Endothelial cell of umbilical vein (primary cell): ENCODE results near the gene RNF150. TPM values are rescaled to one million over a fixed set of nuclear protein-coding genes. Genes with fewer than 3 reads are reported as not detected.

ENCODE experiments used
- BruUV-seq: library from RNA; stranded (reverse); fragments of 400-500 nt; replicated peaks from 2 replicates; lab custom pipeline; 2021; lab: Mats Ljungman, UMichigan
- CTCF ChIA-PET: fragments of 300-600, 350-600 bp; sonication (Branson Sonifier 250); formaldehyde crosslinking; loops from one replicate; lab custom pipeline; 2021; ENCODE audit warnings: antibody characterized with exemption, inconsistent platforms; lab: Charles Lee
- POLR2A ChIA-PET: fragments of 300-600, 350-600 bp; sonication (Branson Sonifier 250); formaldehyde crosslinking; loops from one replicate; lab custom pipeline; 2021; ENCODE audit warnings: antibody characterized with exemption, inconsistent platforms; lab: Charles Lee
- DNase-seq: peaks from one replicate; pipeline ENCODE4 v3.0.0-alpha.2; 2011; ENCODE audit warnings: low read depth, low spot score
- FAIRE-seq: peaks from 2 replicates; lab custom pipeline; 2011; peaks lifted over from hg19 to GRCh38; lab: Jason Lieb, UNC
- H2AFZ ChIP-seq: 2 replicates; pipeline ENCODE4 v1.6.0; 2012; ENCODE audit warnings: low read depth, low read length, control low read depth, inconsistent platforms
- H3K27ac ChIP-seq: 2 replicates; pipeline ENCODE4 v1.5.1; 2011; ENCODE audit warnings: low read depth, mild to moderate bottlenecking, control low read depth, low read length, moderate library complexity; ENCODE audit not compliant: insufficient read depth
- H3K27me3 ChIP-seq, 2 experiments: 2 replicates each; pipeline versions ENCODE4 v1.6.0 to v1.6.1; 2011; ENCODE audit warnings: low read length in 2 of 2, mixed read lengths in 1 of 2; ENCODE audit not compliant: control insufficient read depth in 2 of 2, insufficient read depth in 2 of 2
- H3K36me3 ChIP-seq, 2 experiments: 2 replicates in 1 of 2; 3 replicates in 1 of 2; pipeline ENCODE4 v1.5.1; 2011; ENCODE audit warnings: low read length in 2 of 2, mild to moderate bottlenecking in 1 of 2, moderate library complexity in 1 of 2; ENCODE audit not compliant: control insufficient read depth in 2 of 2, insufficient read depth in 2 of 2; ENCODE audit errors: extremely low read depth in 1 of 2
- H3K4me1 ChIP-seq: 3 replicates; pipeline ENCODE4 v1.5.1; 2011; ENCODE audit warnings: mild to moderate bottlenecking, low read length; ENCODE audit not compliant: control insufficient read depth, insufficient read depth; ENCODE audit errors: extremely low read depth
- H3K4me2 ChIP-seq: 2 replicates; pipeline ENCODE4 v1.6.1; 2011; ENCODE audit warnings: low read length, control low read depth, mixed read lengths; ENCODE audit not compliant: insufficient read depth
- H3K4me3 ChIP-seq, 3 experiments: fragments of 200-600 bp in 1 of 3; sonication (generic), shearing (Covaris generic) in 1 of 3; replicated peaks in 1 of 3; 2 replicates each; pipeline ENCODE4 v1.5.1; 2011 to 2016; ENCODE audit warnings: control low read depth in 3 of 3, low read length in 3 of 3, mild to moderate bottlenecking in 2 of 3, inconsistent platforms in 1 of 3, low read depth in 1 of 3, moderate library complexity in 1 of 3; ENCODE audit not compliant: insufficient read depth in 1 of 3
- H3K79me2 ChIP-seq: 2 replicates; pipeline ENCODE4 v1.6.0; 2012; ENCODE audit warnings: low read length, inconsistent platforms; ENCODE audit not compliant: control insufficient read depth, insufficient read depth
- H3K9ac ChIP-seq: replicated peaks from 2 replicates; pipeline ENCODE3; 2011; ENCODE audit warnings: low read length, control low read depth; ENCODE audit not compliant: insufficient read depth; ENCODE audit errors: extremely low read depth
- H3K9me1 ChIP-seq: replicated peaks from 3 replicates; pipeline ENCODE4 v1.6.0; 2011; ENCODE audit warnings: mild to moderate bottlenecking, low read length; ENCODE audit not compliant: control insufficient read depth, insufficient read depth; ENCODE audit errors: extremely low read depth
- H3K9me3 ChIP-seq: replicated peaks from 2 replicates; pipeline ENCODE4 v1.5.1; 2012; ENCODE audit warnings: low read length, inconsistent platforms; ENCODE audit not compliant: control insufficient read depth, insufficient read depth
- H4K20me1 ChIP-seq: replicated peaks from 2 replicates; pipeline ENCODE3; 2011; ENCODE audit warnings: mild to moderate bottlenecking, low read length; ENCODE audit not compliant: control insufficient read depth, insufficient read depth; ENCODE audit errors: extremely low read depth
- EZH2 ChIP-seq: IDR thresholded peaks from 2 replicates; pipeline ENCODE4 v1.6.1; 2012; ENCODE audit warnings: borderline replicate concordance, low read depth, mild to moderate bottlenecking, moderate library complexity, low read length, inconsistent platforms; ENCODE audit not compliant: severe bottlenecking
- FOS ChIP-seq: IDR thresholded peaks from 2 replicates; pipeline ENCODE4 v1.6.1; 2011; ENCODE audit warnings: mild to moderate bottlenecking, low read length, moderate library complexity, borderline replicate concordance; ENCODE audit not compliant: insufficient read depth
- GATA2 ChIP-seq: IDR thresholded peaks from 2 replicates; pipeline ENCODE4 v1.7.0; 2011; ENCODE audit warnings: low read depth, mild to moderate bottlenecking, moderate library complexity, mixed read lengths, low read length; ENCODE audit not compliant: insufficient read length, insufficient read depth
- JUN ChIP-seq: IDR thresholded peaks from 2 replicates; pipeline ENCODE4 v1.6.1; 2011; ENCODE audit warnings: borderline replicate concordance, low read depth; ENCODE audit not compliant: insufficient read length, insufficient read depth
- MYC ChIP-seq: IDR thresholded peaks from one replicate; pipeline ENCODE4 v1.6.1; 2011; ENCODE audit warnings: mild to moderate bottlenecking, low read depth, low read length
- POLR2A ChIP-seq: IDR thresholded peaks from 2 replicates; pipeline ENCODE4 v1.6.1; 2012; ENCODE audit warnings: low read depth, mild to moderate bottlenecking, control low read depth, low read length
- POLR2AphosphoS5 ChIP-seq: IDR thresholded peaks from 2 replicates; pipeline ENCODE4 v1.6.1; 2012; ENCODE audit warnings: low read depth, mild to moderate bottlenecking, control low read depth, low read length, moderate library complexity; ENCODE audit not compliant: insufficient read depth
- dilution Hi-C: fragments of 300-500 bp; cut with MboI; formaldehyde crosslinking; loops from one replicate; pipeline ENCODE4 v1.15.0; 2019; ENCODE audit warnings: low sequenced_read_pairs; ENCODE audit not compliant: extremely low pct_ligation_motif_present
- intact Hi-C: fragments of 100-400 bp; cut with micrococcal nuclease; formaldehyde crosslinking; loops from one replicate; pipeline ENCODE4 v1.10.0; 2022
- polyA plus RNA-seq, 4 experiments: library from polyadenylated mRNA; depleted of rRNA in 3 of 4; stranded (reverse) in 3 of 4; unstranded in 1 of 4; fragments of >200 nt; gene quantifications; 2 replicates each; pipeline versions ENCODE4 v1.2.1 to v1.2.3, GENCODE V29; 2011 to 2012; ENCODE audit warnings: missing spikeins in 1 of 4
- total RNA-seq: library from RNA; stranded (reverse); gene quantifications from 2 replicates; pipeline ENCODE4 v1.2.3, GENCODE V29; 2021
- TF ChIP-seq, protein P1 (sequence below), 2 donors: IDR thresholded peaks; 1 replicate in 1 of 2; 2 replicates in 1 of 2; pipeline ENCODE4 v1.5.1; 2011; ENCODE audit warnings: low read length in 2 of 2, mild to moderate bottlenecking in 2 of 2, moderate library complexity in 2 of 2, control low read depth in 1 of 2, inconsistent platforms in 1 of 2, low read depth in 1 of 2; ENCODE audit not compliant: insufficient read depth in 1 of 2; ENCODE audit errors: extremely low read depth in 1 of 2
- TF ChIP-seq, protein P2 (sequence below): IDR thresholded peaks from 2 replicates; pipeline ENCODE4 v1.6.1; 2011; ENCODE audit not compliant: insufficient read depth, insufficient read length

RNF150 gene
- total and polyA plus RNA-seq, 2 donors (not counting 3 experiments of a cell fraction or from before 2014, with no cell fraction given): 0.33 to 0.35 TPM

DNA sequence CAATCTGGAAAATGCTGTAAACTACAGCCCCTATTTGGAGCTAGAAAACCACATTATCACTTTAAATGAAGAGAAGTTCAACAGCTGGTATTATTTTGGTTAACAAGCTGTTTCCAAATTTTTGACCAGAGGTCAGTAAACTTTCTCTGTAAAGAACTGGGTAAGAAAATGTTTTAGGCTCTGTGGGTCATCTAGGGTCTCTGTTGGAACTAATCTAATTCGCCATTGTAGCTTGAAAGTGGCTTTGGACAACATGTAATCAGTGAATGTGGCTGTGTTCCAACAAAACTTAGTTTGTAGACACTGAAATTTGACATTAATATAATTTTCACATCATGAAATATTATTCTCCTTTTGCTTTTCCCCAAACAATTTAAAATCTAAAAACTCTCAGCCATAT is 25.8 kb upstream of the RNF150 start:
- POLR2A ChIA-PET: no interaction called here

More for the DNA sequence above, 25.8 kb upstream of the RNF150 start:
- Histone ChIP-seq H4K20me1 (no peaks in the 10 kb centered on the region), H3K9me3 (no peaks in the 10 kb centered on the region), H3K9ac (no peak overlapping the region), H3K4me1 (no peaks in the 10 kb centered on the region), H3K79me2 (no peaks in the 10 kb centered on the region), H3K27me3 (no peaks in the 10 kb centered on the region), H3K36me3 (no peaks in the 10 kb centered on the region), H3K27ac (no peak overlapping the region), H3K4me3 (no peak overlapping the region), H3K4me2 (no peak overlapping the region), H3K9me1 (no peaks in the 10 kb centered on the region), H2AFZ (no peak overlapping the region)
- DNase-seq: no peak
- TF ChIP-seq POLR2AphosphoS5 (no peak), POLR2A (no peak), MYC (no peak), EZH2 (no peak), FOS (no peak), GATA2 (no peak), JUN (no peak)
- TF ChIP-seq, protein P1, sequence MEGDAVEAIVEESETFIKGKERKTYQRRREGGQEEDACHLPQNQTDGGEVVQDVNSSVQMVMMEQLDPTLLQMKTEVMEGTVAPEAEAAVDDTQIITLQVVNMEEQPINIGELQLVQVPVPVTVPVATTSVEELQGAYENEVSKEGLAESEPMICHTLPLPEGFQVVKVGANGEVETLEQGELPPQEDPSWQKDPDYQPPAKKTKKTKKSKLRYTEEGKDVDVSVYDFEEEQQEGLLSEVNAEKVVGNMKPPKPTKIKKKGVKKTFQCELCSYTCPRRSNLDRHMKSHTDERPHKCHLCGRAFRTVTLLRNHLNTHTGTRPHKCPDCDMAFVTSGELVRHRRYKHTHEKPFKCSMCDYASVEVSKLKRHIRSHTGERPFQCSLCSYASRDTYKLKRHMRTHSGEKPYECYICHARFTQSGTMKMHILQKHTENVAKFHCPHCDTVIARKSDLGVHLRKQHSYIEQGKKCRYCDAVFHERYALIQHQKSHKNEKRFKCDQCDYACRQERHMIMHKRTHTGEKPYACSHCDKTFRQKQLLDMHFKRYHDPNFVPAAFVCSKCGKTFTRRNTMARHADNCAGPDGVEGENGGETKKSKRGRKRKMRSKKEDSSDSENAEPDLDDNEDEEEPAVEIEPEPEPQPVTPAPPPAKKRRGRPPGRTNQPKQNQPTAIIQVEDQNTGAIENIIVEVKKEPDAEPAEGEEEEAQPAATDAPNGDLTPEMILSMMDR (IDR thresholded peaks at IDR 0.05; ENCODE audit: extremely low read depth in 1 of 2, insufficient read depth in 1 of 2, low read depth in 1 of 2, low read length in 2 of 2): no peak
- TF ChIP-seq, protein P2, sequence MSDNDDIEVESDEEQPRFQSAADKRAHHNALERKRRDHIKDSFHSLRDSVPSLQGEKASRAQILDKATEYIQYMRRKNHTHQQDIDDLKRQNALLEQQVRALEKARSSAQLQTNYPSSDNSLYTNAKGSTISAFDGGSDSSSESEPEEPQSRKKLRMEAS: no peak
- FAIRE-seq: no peak
- intact Hi-C loops: loop anchor here (2.0 to 5.0 kb wide), 5 partner anchors 148 to 1928 kb away; no protein-coding TSS in a partner anchor
- no TSS peak for BruUV-seq
- dilution Hi-C loops: no loop called here
- CTCF ChIA-PET: interaction anchor here (0.9 to 1.1 kb wide), 3 partner anchors 26 to 1691 kb away, joined by 3 read pairs; partner anchors contain the start of gene RNF150
